Ascending aorta (tissue), 2 donors: Measurements from ENCODE around the gene KIAA1614. TPM values are rescaled to one million over a fixed set of nuclear protein-coding genes. Genes with fewer than 3 reads are reported as not detected.

Experiments
- DNase-seq, 2 donors: peaks; one replicate each; pipeline ENCODE4 v3.0.0-alpha.2; 2019; ENCODE audit warnings: low spot score in 2 of 2
- H3K27ac ChIP-seq, 2 donors: fragments of 200-600 bp; sonication (generic); one replicate each; pipeline ENCODE4 v1.5.1; 2016 to 2017; ENCODE audit warnings: mild to moderate bottlenecking in 1 of 2
- H3K27me3 ChIP-seq: fragments of 200-600 bp; sonication (generic); one replicate; pipeline ENCODE4 v1.5.1; 2017
- H3K36me3 ChIP-seq, 2 donors: fragments of 200-600 bp; sonication (generic); one replicate each; pipeline ENCODE4 v1.5.1; 2016
- H3K4me1 ChIP-seq, 2 donors: fragments of 200-600 bp; sonication (generic); one replicate each; pipeline ENCODE4 v1.5.1; 2016 to 2017; ENCODE audit warnings: mild to moderate bottlenecking in 1 of 2
- H3K4me3 ChIP-seq, 2 donors: fragments of 200-600 bp; sonication (generic); one replicate each; pipeline ENCODE4 v1.5.1; 2016 to 2017; ENCODE audit warnings: mild to moderate bottlenecking in 1 of 2
- H3K9me3 ChIP-seq, 2 donors: fragments of 200-600 bp; sonication (generic); one replicate each; pipeline ENCODE4 v1.5.1; 2016
- intact Hi-C: fragments of 100-400 bp; cut with DNase I; formaldehyde crosslinking; loops from one replicate; pipeline ENCODE4 v1.15.1; 2023
- total RNA-seq: library from RNA; depleted of rRNA; stranded (reverse); fragments of >200 nt; gene quantifications from one replicate; pipeline ENCODE4 v1.1.0, GENCODE V29; 2016
- TF ChIP-seq, protein P1 (sequence below), 3 experiments: fragments of 200-600 bp in 2 of 3; fragments of 450-650 bp in 1 of 3; sonication (generic) in 2 of 3; IDR thresholded peaks; one replicate each; pipeline ENCODE4 v1.5.1; 2016 to 2019; ENCODE audit warnings: antibody characterized with exemption in 3 of 3, mild to moderate bottlenecking in 1 of 3, moderate library complexity in 1 of 3

The KIAA1614 gene
- total RNA-seq, 1 donor from 2014 or later: 21.9 TPM

DNA sequence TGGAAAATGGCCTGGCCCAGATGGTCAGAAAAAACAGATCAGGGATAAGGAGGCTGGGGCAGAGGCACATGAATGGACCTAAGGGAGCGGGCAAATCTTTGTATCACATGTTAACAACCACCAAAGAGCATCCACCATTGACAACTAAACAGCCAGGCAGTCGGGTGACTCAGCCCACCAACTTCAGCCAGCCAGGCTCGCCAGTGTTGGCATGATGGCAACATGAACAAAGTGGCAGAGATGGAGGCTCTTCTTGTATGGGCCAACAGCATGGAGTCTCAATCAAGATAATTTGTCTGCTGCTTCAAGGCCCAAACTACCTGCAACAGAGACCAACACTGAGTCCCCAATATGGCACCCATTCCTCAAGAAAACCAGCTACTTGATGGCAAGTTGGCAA lies 16.5 kb upstream of the KIAA1614 start:
- Histone ChIP-seq H3K4me1 (peaks cover 0 to 3% of the 10 kb centered on the region in 2 donors), H3K4me3 (no peak overlapping the region), H3K36me3 (no peaks in the 10 kb centered on the region), H3K9me3 (no peaks in the 10 kb centered on the region), H3K27ac (no peak overlapping the region), H3K27me3 (no peaks in the 10 kb centered on the region)
- intact Hi-C loops: no loop called here
- no peak for DNase-seq
- TF ChIP-seq, protein P1, sequence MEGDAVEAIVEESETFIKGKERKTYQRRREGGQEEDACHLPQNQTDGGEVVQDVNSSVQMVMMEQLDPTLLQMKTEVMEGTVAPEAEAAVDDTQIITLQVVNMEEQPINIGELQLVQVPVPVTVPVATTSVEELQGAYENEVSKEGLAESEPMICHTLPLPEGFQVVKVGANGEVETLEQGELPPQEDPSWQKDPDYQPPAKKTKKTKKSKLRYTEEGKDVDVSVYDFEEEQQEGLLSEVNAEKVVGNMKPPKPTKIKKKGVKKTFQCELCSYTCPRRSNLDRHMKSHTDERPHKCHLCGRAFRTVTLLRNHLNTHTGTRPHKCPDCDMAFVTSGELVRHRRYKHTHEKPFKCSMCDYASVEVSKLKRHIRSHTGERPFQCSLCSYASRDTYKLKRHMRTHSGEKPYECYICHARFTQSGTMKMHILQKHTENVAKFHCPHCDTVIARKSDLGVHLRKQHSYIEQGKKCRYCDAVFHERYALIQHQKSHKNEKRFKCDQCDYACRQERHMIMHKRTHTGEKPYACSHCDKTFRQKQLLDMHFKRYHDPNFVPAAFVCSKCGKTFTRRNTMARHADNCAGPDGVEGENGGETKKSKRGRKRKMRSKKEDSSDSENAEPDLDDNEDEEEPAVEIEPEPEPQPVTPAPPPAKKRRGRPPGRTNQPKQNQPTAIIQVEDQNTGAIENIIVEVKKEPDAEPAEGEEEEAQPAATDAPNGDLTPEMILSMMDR (IDR thresholded peaks at IDR 0.05): no peak

DNA sequence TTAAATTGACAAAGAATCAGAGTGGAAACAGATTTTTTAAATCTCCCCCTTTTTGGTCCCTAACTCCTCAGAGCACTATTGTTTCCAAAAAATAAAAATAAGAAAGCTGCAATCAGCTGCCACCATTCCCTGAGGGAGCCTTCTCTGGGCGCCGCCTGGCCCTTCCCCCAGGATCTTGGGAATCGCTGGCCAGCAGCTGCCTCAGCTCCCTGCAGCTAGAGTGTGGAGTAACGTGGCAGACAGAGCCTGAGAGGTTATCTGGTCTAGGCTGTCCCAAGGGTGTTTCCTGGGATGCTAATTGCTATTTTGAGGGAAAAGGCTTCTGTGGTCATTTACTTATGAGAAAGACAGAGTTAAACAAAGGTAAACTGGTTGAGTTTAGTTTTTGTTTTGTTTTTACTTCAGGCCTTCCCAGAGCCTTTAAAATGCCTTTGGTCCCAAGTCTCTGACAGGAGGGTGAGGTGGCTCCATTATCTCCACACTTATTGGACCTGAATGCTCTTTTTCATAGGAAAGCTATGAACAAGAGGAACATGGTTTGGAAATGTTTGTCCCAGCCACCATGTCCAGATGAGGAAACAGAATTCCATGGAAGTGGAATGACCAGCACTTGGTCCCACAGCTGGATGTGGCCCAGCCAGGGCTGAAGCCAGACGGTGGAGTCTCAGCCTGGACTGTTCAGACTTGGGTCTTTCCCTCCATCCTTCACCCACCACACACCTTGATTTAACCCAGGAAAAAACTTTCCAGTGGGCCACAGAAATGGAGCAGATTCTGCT lies 14.1 kb upstream of the KIAA1614 start:
- no peak overlapping the region for H3K27ac ChIP-seq
- TF ChIP-seq, protein P1 (IDR thresholded peaks at IDR 0.05): no peak
- intact Hi-C loops: no loop called here

DNA sequence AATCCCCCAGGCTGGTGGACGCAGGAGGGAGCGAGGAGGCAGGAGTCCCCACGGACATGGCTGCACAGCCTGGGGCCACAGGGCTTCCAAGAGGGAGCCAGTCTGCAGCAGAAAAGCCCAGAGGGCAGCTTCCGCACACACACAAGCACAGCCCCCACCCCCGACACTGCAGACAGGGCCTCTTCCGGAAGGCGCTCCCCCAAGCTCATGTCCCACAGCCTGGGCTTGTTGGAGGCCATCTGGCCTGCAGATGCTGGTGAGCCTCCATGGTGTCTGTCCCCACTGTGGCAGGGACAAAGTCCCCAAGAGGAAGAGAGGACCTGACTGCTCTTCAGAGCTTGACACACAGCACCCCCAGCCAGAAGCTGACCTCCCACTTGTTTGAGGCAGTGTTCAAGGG lies 13.4 kb upstream of the KIAA1614 start:
- no peaks in the 10 kb centered on the region for H3K27me3 ChIP-seq
- intact Hi-C loops: no loop called here
- peaks cover 0 to 3% of the 10 kb centered on the region in 2 donors for H3K4me1 ChIP-seq
- DNase-seq: no peak
- H3K36me3 ChIP-seq: no peaks in the 10 kb centered on the region
- TF ChIP-seq, protein P1 (IDR thresholded peaks at IDR 0.05): no peak
- no peak overlapping the region for H3K4me3 ChIP-seq
- H3K9me3 ChIP-seq: no peaks in the 10 kb centered on the region
- H3K27ac ChIP-seq: no peak overlapping the region

More for the DNA sequence above, 14.1 kb upstream of the KIAA1614 start:
- Histone ChIP-seq H3K4me1 (peaks cover 0 to 3% of the 10 kb centered on the region in 2 donors), H3K9me3 (no peaks in the 10 kb centered on the region), H3K27me3 (no peaks in the 10 kb centered on the region), H3K36me3 (no peaks in the 10 kb centered on the region), H3K4me3 (no peak overlapping the region)
- no peak for DNase-seq

DNA sequence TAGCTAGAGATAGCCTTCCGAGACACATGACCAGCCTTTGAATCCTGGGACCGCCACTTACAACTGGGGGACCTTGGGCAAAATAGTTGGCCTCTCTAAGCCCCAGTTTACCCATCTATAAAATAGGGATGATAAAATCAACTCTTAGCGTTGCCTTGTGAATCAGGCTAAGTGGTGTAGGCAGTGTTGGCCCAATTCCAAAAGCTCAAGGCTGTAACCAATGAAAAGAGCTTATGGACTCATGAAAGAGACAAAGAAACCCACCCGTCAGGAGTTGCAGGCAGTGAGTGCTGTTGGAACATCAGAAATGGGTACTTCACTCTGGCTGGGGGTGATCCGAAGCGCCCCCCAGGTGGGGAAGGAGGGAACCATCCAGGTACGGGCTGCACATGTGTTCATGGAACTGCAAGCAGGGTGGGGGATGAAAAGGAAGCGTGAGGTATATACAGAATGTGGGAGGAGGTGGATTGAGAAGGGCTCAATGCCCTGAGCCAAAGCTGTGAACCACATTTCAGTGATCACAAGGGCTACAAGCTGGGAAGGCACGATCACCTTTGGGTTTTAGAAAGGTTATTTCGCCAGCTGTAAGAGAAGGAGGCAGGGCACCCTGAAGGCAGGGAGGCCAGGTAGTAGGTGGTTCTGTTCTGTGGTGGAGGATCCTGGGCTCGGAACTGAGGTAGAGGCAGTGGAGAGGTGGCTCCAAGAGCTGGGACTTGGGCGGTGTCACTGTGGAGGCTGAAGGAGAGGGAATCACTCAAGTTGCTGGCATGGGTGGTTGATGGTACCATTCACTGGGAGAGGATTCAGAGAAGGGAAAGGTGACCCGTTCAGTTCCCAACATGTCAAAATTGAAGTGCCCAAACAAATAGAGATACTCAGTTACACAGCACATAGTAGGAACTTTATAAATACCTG lies 11.4 kb upstream of the KIAA1614 start:
- TF ChIP-seq, protein P1 (IDR thresholded peaks at IDR 0.05): no peak
- Histone ChIP-seq H3K9me3 (no peaks in the 10 kb centered on the region), H3K27me3 (no peaks in the 10 kb centered on the region), H3K27ac (no peak overlapping the region), H3K4me1 (peaks cover 0 to 3% of the 10 kb centered on the region in 2 donors), H3K4me3 (no peak overlapping the region), H3K36me3 (no peaks in the 10 kb centered on the region)
- DNase-seq: no peak
- intact Hi-C loops: no loop called here

DNA sequence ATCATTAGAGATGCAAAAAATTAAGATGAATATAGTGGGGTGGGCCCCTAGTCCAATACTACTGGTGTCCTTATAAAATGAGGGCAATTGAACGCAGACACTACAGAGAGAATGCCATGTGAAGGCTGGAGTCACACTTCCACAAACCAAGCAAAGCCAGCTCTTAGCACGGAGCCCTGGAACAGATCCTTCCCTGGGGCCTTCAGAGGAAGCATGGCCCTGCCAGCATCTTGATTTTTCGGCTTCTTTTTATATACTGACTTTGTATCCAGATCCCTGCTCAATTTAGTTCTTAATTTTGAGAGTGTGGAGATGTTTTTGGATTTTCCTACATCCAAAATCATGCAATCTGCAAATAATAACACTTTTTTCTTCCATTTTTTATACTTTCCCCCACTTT lies 10.2 kb upstream of the KIAA1614 start:
- H3K27ac ChIP-seq: no peak overlapping the region
- no peaks in the 10 kb centered on the region for H3K9me3 ChIP-seq
- DNase-seq: no peak
- H3K27me3 ChIP-seq: no peaks in the 10 kb centered on the region
- H3K36me3 ChIP-seq: no peaks in the 10 kb centered on the region
- TF ChIP-seq, protein P1 (IDR thresholded peaks at IDR 0.05): no peak
- intact Hi-C loops: no loop called here
- H3K4me1 ChIP-seq: peaks cover 0 to 3% of the 10 kb centered on the region in 2 donors
- no peak overlapping the region for H3K4me3 ChIP-seq
